ENCODE measurements around the gene LZTS2.
A peak's percentile ranks its signal among the peaks of the same experiment; 100 is the strongest.

The LZTS2 gene

GRCh38 chr10:100978901-100979195 lies 20.8 kb upstream of the LZTS2 start:
- no peak for DNase-seq

DNA sequence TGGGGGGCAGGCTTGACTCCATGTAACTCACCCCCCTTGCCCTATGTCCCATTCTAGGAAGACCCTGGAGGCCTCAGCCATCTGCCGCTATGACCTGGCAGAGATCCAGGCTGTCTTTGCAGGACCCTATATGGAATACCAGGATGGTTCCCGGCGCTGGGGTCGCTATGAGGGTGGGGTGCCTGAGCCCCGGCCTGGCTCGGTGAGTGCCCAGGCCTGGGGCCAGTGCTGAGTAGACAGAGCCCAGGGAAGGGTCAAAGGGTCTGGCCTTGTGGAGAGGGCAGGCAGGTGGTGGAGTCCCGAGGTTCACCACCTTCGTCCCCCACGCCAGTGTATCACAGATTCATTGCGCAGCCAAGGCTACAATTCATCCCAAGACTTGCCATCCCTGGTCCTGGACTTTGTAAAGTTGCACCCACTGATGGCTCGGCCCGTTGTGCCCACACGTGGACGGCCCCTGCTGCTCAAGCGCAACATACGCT lies 19.8 kb upstream of the LZTS2 start:
- DNase-seq = no peak

DNA sequence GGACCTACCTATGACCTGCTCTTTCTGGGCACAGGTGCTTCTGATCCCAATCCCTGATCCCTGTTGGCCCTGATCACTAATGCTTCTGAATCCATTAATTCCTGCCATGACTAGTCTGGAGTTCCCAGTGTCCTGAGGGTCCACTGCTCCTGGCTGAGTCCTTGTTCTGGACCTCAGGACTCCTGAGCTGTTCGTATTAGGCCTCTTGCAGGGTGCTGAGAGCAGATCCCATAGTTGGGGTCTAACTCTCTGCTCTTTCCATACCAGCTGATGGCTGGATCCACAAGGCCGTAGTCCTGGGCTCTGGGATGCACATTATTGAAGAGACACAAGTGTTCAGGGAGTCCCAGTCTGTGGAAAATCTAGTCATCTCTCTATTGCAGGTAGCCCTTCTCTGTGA lies 19.3 kb upstream of the LZTS2 start:
- no peak for DNase-seq

- no peak for DNase-seq
Measured at GRCh38 chr10:100980711-100981110, 18.9 kb upstream of the LZTS2 start.

DNA sequence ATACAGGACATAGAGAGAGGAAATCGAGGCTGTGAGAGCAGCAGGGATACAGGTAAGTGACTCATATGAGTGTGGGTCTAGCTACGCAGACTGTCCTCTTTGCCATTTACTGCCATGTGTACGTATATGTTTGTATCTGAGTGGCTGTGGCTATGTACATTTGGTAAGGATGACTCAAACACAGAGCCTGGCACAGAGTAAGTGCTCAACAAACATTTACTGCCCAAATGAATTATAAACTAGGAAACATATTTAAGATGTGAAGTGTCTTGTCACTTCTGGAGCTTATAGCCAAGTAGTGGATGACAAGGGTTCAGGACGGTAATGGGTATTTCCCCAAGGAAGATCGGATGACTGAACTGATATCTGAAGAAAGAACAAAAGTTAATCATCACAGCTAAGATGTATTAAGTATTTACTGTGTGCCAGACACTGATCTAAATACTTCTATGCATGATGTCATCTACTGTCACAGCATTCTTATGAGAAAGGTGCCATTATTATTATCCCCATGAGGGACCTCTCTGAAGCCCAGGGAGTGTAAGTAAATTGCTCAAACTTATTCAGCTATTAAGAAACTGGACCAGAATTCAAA lies 18.3 kb upstream of the LZTS2 start:
- DNase-seq = no peak

DNA sequence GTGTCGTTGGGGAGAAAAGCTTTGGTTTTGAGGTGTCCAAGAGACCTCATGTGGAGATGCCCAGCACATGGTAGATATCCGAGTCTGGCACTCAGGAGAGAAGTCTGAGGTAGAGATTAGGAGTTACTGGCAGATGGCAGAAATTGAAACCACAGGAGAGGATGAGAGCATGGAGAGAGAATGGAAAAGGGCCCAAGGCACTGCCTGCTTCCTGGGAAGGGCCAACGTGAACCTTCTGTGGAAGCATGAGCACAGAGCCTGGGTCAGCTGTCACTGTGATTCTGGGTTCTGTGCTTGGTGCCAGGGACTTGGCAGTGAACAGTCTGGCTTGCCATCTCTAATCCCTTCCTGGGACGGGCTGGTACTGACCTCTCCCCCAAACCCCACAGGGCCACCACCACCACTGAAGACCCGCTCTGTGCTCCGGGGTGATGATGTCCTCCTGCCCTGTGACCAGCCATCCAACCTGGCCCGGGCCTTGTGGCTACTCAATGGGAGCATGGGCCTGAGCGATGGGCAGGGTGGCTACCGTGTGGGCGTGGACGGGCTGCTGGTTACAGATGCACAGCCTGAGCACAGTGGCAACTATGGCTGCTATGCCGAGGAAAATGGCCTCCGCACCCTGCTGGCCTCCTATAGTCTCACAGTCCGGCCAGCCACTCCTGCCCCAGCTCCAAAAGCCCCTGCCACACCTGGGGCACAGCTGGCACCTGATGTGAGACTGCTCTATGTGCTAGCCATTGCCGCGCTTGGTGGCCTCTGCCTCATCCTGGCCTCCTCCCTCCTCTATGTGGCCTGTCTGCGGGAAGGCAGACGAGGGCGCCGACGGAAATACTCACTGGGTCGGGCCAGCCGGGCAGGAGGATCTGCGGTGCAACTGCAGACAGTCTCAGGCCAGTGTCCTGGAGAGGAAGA lies 16.4 kb upstream of the LZTS2 start:
- DNase-seq = no peak

GRCh38 chr10:100983868-100984671 lies 15.5 kb upstream of the LZTS2 start:
- DNase-seq = no peak

DNA sequence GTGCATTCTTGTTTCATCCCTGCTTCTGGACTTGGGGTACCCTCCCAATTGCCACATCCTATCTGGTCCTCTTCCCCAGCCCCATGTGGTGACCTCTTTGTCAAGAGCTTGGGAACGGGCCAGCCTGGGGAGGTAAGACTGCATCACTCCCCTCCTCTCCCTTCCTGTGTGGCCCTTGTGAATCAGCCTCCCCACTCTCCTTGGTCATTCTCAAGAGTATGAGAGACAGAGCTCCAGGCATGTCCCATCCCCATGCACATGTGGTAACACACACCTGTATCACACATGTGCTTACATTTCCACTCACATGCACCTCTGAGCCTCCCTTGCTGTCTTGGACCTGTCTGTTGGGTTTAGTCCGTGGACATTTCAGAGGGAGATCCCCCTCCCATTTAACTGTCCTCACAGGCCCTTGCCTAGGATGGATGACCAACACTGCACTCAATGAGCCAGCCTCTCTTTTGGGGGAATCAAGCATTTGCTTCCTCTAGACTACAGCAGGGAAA lies 14.9 kb upstream of the LZTS2 start:
- DNase-seq = no peak

GRCh38 chr10:100985336-100985735 lies 14.3 kb upstream of the LZTS2 start:
- no peak for DNase-seq

GRCh38 chr10:100986623-100986951 lies 13.0 kb upstream of the LZTS2 start:
- DNase-seq = no peak

GRCh38 chr10:100986952-100987684 lies 12.5 kb upstream of the LZTS2 start, which contains the start of the genes MRPL43 and TWNK:
MRPL43 (minus strand) TSS chr10:100987497; CDS start chr10:100987443, 54 bp downstream.
TWNK (plus strand) TSS chr10:100987543; CDS start chr10:100988211, 668 bp downstream.
- DNase-seq = peak; percentile 44

DNA sequence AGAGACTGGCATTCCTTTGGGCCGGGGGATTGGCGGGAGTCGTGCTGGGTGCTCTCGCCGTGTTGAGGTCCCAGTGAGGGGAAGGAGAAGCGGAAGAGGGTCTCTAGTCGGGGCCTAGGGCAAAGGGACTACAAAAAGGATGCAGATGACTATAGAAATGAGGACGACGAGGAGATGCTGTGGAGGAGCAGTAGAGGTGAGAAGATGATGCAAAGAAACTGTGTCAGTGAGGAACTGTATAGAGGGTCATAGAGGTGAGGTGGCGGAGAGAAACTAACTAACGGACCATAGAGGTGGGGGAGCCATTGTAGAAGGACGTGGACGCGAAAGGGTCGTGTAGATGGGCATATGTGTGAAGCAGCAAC lies 11.9 kb upstream of the LZTS2 start:
- DNase-seq = no peak

DNA sequence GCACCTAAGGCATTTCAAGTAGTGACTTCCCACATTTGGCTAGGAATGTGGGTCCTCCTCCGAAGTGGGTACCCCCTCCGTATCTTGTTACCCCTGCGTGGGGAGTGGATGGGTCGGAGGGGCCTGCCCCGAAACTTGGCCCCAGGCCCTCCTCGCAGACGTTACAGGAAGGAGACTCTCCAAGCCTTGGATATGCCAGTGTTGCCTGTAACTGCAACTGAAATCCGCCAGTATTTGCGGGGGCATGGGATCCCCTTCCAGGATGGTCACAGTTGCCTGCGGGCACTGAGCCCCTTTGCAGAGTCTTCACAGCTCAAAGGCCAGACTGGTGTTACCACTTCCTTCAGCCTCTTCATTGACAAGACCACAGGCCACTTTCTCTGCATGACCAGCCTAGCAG lies 11.4 kb upstream of the LZTS2 start:
- DNase-seq = no peak

GRCh38 chr10:100989088-100989487 lies 10.5 kb upstream of the LZTS2 start:
- no peak for DNase-seq

- no peak for DNase-seq
Measured at GRCh38 chr10:100993986-100994708, 5.5 kb upstream of the LZTS2 start.

GRCh38 chr10:100995181-100995580 lies 4.4 kb upstream of the LZTS2 start:
- no peak for DNase-seq

DNA sequence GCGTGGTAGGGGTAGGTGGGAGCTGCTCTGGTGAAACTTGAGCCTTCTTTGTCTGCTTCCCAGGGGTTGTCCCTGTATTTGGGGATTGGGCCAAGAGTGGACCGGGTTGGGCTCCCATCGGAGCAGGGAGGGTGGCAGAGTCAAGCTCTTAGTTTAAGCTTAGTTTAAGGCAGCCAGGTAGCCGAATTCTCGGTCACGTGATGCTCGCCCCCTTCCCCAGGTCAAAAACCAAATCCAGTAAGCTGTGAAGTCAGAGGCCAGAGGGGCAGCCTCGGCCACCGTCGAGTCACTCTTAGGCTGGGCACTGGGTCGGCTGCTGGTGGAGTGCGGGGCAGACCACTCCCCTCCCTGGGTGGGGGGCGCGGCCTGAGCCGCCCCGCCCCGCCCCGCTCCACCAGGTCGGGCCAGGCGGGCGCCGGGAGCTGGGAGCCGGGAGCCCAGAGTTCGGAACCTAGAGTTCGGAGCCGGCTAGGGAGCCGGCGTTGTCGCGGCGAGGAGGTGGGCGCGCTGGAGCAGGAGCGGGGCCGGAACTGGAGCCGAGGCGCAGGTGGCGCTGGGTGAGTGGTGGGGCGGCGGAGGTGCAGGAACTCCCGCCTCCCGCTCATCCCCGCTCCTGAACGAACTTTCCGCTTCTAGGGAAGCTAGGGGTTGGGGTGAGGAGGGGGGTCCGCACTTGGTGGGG lies 2.8 kb upstream of the LZTS2 start:
- no peak for DNase-seq

GRCh38 chr10:100997360-100998182 lies 2.0 kb upstream of the LZTS2 start:
- DNase-seq = peak; percentile 62

- DNase-seq = peak; percentile 75
Measured at GRCh38 chr10:100998183-100998990, 1.2 kb upstream of the LZTS2 start.

Data from DMS153 (cell line).